Left lung (tissue), 10 donors: ENCODE data around the gene LRRC3C. TPM values are rescaled to one million over a fixed set of nuclear protein-coding genes. Genes with fewer than 3 reads are reported as not detected.

Experiments
- ATAC-seq: fragments of 200-7000 bp; cut with Tn5 transposase; one replicate; pipeline ENCODE4 v1.9.1; 2020; ENCODE audit warnings: moderate library complexity
- DNase-seq, 4 donors: peaks; one replicate each; pipeline ENCODE4 v3.0.0-alpha.2; 2013 to 2020
- H3K27ac ChIP-seq, 2 donors: fragments of 200-600 bp; sonication (generic) in 1 of 2; one replicate each; pipeline versions ENCODE4 v1.5.0 to v1.8.0; 2020 to 2021
- H3K27me3 ChIP-seq, 2 donors: fragments of 200-600 bp; sonication (generic) in 1 of 2; one replicate each; pipeline versions ENCODE4 v1.5.0 to v1.8.0; 2020 to 2021
- H3K36me3 ChIP-seq, 2 donors: fragments of 200-600 bp; sonication (generic) in 1 of 2; one replicate each; pipeline versions ENCODE4 v1.5.0 to v1.8.0; 2020 to 2021
- H3K4me1 ChIP-seq, 2 donors: fragments of 200-600 bp; one replicate each; pipeline ENCODE4 v1.8.0; 2021
- H3K4me3 ChIP-seq, 2 donors: fragments of 200-600 bp; sonication (generic) in 1 of 2; one replicate each; pipeline versions ENCODE4 v1.5.0 to v1.8.0; 2020 to 2021; ENCODE audit warnings: mild to moderate bottlenecking in 1 of 2
- H3K9me3 ChIP-seq, 2 donors: fragments of 200-600 bp; sonication (generic) in 1 of 2; one replicate each; pipeline versions ENCODE4 v1.5.0 to v1.8.0; 2020 to 2021
- intact Hi-C, 2 donors: fragments of 100-400 bp; cut with DNase I; formaldehyde crosslinking; loops; one replicate each; pipeline versions ENCODE4 v1.11.2 to v1.14.2; 2022
- polyA plus RNA-seq, 6 donors: library from polyadenylated mRNA; unstranded; fragments of 120-200 nt; gene quantifications; one replicate each; pipeline ENCODE4 v1.2.1, GENCODE V29; 2013; ENCODE audit not compliant: insufficient read length in 6 of 6
- total RNA-seq, 2 donors: library from RNA; stranded (reverse); fragmentation: NEBNext Ultra II Directional; extraction: Animal tissue kit (Norgen Biotek cat#: 25700); gene quantifications; one replicate each; pipeline ENCODE4 v1.2.1, GENCODE V29; 2021
- TF ChIP-seq, protein P1 (sequence below), 2 donors: fragments of 200-600 bp; sonication (generic) in 1 of 2; IDR thresholded peaks; one replicate each; pipeline versions ENCODE4 v1.5.0 to v1.8.0; 2021; ENCODE audit warnings: antibody characterized with exemption in 2 of 2
- donor health status: DM: no; HTN: yes; CAD: no.
- donor health status: DM: no; HTN: no; CAD: no.

Gene LRRC3C
- total and polyA plus RNA-seq, 8 donors = not detected

GRCh38 chr17:39921323-39921722 is 6.2 kb upstream of the LRRC3C start:
- no peak overlapping the region for H3K27ac ChIP-seq
- H3K27me3 ChIP-seq = no peaks in the 10 kb centered on the region
- peaks cover 11 to 38% of the 10 kb centered on the region in 2 donors for H3K4me1 ChIP-seq
- H3K4me3 ChIP-seq = no peak overlapping the region
- TF ChIP-seq, protein P1, sequence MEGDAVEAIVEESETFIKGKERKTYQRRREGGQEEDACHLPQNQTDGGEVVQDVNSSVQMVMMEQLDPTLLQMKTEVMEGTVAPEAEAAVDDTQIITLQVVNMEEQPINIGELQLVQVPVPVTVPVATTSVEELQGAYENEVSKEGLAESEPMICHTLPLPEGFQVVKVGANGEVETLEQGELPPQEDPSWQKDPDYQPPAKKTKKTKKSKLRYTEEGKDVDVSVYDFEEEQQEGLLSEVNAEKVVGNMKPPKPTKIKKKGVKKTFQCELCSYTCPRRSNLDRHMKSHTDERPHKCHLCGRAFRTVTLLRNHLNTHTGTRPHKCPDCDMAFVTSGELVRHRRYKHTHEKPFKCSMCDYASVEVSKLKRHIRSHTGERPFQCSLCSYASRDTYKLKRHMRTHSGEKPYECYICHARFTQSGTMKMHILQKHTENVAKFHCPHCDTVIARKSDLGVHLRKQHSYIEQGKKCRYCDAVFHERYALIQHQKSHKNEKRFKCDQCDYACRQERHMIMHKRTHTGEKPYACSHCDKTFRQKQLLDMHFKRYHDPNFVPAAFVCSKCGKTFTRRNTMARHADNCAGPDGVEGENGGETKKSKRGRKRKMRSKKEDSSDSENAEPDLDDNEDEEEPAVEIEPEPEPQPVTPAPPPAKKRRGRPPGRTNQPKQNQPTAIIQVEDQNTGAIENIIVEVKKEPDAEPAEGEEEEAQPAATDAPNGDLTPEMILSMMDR (IDR thresholded peaks at IDR 0.05) = no peak
- peaks cover 0 to 52% of the 10 kb centered on the region in 2 donors for H3K36me3 ChIP-seq
- no peaks in the 10 kb centered on the region for H3K9me3 ChIP-seq
- no peak for ATAC-seq
- no peak for DNase-seq
- intact Hi-C loops = no loop called here

- Histone ChIP-seq H3K4me3 (no peak overlapping the region), H3K4me1 (peaks cover 11 to 44% of the 10 kb centered on the region in 2 donors), H3K27me3 (no peaks in the 10 kb centered on the region), H3K27ac (no peak overlapping the region), H3K9me3 (no peaks in the 10 kb centered on the region), H3K36me3 (peaks cover 0 to 49% of the 10 kb centered on the region in 2 donors)
- TF ChIP-seq, protein P1 (IDR thresholded peaks at IDR 0.05) = no peak
- ATAC-seq (no peak), DNase-seq (no peak)
- intact Hi-C loops = no loop called here
Observed at GRCh38 chr17:39922006-39922405, 5.5 kb upstream of the LRRC3C start.

DNA sequence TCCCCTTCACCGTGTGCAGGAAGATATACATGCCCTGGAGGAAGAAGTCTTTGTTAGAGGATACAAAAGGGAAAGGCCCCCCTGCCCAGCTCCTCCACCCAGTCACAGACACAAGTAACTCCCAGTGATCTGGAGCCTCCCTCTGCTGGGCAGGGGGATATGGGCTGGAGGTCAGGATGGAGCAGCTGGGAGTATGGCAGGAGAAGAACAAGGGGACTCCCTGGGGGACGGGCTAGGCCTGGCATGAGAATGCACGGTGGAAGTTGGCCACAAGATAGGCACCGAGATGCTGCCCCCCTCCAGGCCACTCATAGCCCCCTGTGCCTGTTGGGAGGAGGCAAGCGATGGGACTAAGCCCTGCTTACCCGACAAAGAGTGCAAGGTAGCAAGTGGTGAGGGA is 4.3 kb upstream of the LRRC3C start:
- ATAC-seq (no peak), DNase-seq (no peak)
- Histone ChIP-seq H3K27ac (no peak overlapping the region), H3K36me3 (peaks cover 0 to 49% of the 10 kb centered on the region in 2 donors), H3K27me3 (no peaks in the 10 kb centered on the region), H3K9me3 (no peaks in the 10 kb centered on the region), H3K4me3 (no peak overlapping the region), H3K4me1 (peaks cover 11 to 50% of the 10 kb centered on the region in 2 donors)
- TF ChIP-seq, protein P1 (IDR thresholded peaks at IDR 0.05) = no peak
- intact Hi-C loops = no loop called here

- TF ChIP-seq, protein P1 (IDR thresholded peaks at IDR 0.05) = no peak
- no peak for DNase-seq
- Histone ChIP-seq H3K4me1 (peaks cover 19 to 58% of the 10 kb centered on the region in 2 donors), H3K27me3 (no peaks in the 10 kb centered on the region), H3K9me3 (no peaks in the 10 kb centered on the region), H3K4me3 (no peak overlapping the region), H3K36me3 (peaks cover 0 to 47% of the 10 kb centered on the region in 2 donors), H3K27ac (no peak overlapping the region)
- intact Hi-C loops = no loop called here
- no peak for ATAC-seq
Observed at GRCh38 chr17:39923836-39924690, 3.5 kb upstream of the LRRC3C start.

GRCh38 chr17:39924691-39925055 is 2.9 kb upstream of the LRRC3C start:
- Histone ChIP-seq H3K27me3 (no peaks in the 10 kb centered on the region), H3K27ac (no peak overlapping the region), H3K36me3 (peaks cover 0 to 43% of the 10 kb centered on the region in 2 donors), H3K9me3 (no peaks in the 10 kb centered on the region), H3K4me3 (no peak overlapping the region), H3K4me1 (peaks cover 24 to 64% of the 10 kb centered on the region in 2 donors)
- ATAC-seq (no peak), DNase-seq (no peak)
- TF ChIP-seq, protein P1 (IDR thresholded peaks at IDR 0.05) = no peak
- intact Hi-C loops = no loop called here
